GM19372 (cell line): ENCODE results near the gene CSNK1G1.
"Not testable (repeated sequence)": the region's sequence is repeated elsewhere in the genome, so short reads cannot be mapped to it uniquely, and the experiment has no call there.

Experiments
- ATAC-seq: cut with Tn5 transposase; IDR thresholded peaks from one replicate; pipeline ENCODE4 v1.9.1; 2021; ENCODE audit warnings: mild to moderate bottlenecking, low read depth, moderate library complexity; ENCODE audit not compliant: unreplicated experiment

Gene CSNK1G1

DNA sequence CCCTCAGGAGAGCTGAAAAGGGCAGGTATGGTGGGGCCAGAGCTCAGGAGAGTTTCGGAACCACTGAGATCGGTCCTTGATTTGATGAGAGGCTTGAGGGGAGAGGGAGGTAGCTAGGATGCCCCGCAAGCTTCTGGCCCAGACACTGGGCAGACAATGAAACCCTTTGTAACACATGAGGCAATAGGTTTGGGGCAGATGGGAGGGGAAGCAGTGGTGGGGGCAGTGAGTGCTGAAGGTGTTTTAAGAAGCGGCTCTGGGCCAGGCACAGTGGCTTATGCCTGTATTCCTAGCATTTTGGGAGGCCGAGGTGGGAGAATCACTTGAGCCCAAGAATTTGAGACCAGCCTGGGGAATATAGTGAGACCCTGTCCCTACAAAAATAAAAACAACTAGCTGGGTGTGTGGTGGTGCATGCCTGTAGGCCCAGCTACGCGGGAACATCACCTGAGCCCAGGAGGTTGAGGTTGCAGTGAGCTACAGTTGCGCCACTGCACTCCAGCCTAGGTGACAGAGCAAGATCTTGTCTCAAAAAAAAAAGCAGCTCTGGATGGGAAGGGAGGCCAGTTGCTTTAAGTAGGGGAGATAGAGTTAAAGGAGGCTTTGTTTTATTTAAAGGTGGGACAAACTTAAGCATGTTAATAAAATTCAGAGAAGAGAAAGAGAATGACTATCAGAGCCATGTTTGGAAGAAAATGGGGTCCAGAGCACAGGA, 214.0 kb downstream of the CSNK1G1 start:
- no peak for ATAC-seq

DNA sequence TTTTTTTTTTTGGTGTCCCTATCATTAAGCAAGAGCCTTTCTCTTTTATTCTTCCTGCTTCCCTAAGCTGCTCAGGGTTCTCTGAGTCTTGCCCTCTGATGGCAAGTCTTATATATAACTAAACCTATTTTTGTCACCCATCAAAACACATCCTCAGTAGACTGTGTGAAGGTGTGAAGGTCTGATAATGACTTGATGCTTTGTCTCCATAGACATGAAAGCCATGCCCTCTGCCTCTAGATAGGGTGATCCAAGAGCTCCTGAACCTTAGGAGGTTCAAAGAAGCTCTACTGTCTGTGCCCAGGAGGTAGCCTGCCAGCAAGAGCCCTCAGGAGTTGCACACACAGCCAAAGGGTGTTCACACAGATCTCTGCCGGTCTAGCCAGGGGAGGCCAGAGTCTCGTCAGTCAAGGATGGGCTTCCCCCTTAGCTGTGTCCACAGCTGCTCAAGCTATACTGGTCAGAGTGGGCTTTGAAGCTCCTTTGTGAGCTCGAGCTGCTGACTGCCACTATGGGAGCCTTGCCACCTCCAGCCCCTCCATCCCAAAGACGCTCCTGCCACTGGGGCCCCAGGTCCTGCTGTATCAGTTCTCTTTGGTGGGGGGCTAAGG, 217.5 kb downstream of the CSNK1G1 start:
- ATAC-seq, result no peak

DNA sequence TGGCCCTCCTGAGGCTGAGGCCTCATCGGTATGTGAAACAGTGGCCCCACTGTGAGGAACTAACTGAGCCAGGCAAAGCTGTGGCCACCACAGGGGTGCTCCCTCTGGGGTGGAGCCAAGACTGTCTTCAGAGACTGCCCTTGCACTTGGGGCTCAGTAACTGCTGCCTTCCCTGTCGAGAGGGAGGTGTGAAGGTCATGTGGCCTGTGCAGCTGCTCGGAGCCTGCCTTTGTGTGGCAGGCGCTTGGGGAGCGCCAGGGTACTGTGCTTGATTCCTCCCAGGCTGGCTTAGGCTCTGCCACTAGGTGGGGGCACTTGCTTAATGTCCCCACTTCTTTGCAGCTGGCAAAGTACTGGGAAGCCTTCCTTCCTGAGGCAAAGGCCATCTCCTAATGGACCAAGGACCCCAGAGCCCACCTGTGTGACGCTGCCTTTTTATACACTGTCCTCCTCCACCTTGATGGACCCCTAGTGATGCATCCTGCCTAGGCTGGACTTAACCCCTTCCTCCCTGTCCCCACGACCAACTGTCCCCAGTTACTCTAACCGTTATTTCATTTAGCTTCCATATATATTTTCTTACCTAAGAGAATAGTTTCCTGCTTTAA, 218.6 kb downstream of the CSNK1G1 start:
- ATAC-seq, result no peak

DNA sequence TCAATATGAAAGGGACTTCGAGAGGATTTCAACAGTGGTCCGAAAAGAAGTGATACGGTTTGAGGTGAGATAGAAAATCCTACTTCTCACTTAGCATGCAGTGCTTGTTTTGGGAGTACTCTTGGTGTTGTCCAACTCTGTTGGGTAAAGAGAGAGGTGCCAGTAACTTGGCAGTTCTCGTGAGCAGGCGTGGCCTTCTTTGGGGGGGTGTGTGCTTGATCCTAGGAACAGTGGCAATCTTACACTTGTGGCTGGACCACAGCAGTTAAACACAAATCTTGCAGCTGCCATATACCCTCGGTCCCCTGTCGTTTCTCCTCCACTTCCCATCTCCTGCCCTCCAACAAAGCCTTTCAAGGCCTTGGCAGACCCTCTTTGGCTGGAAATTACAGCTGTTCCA, 219.6 kb downstream of the CSNK1G1 start:
- no peak for ATAC-seq

DNA sequence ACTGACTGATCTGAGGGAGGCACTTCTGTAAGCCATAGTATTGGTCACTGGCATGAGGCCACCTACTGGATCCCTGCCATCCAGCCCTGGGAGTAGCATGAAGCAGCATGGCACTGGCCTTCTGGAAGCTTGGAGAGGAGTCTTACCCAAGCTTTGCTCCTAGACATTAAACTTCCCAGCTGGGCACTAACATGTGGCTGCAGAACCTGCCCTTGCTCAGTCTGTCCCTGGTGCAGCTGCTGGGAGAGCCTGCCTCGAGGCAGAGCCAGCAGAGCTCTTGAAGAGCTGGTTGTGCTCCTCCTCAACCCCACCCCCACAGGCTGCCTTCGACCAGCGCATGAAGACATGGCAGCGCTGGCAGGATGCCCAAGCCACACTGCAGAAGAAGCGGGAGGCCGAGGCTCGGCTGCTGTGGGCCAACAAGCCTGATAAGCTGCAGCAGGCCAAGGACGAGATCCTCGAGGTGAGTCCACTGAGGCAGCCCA, 221.6 kb downstream of the CSNK1G1 start:
- no peak for ATAC-seq

DNA sequence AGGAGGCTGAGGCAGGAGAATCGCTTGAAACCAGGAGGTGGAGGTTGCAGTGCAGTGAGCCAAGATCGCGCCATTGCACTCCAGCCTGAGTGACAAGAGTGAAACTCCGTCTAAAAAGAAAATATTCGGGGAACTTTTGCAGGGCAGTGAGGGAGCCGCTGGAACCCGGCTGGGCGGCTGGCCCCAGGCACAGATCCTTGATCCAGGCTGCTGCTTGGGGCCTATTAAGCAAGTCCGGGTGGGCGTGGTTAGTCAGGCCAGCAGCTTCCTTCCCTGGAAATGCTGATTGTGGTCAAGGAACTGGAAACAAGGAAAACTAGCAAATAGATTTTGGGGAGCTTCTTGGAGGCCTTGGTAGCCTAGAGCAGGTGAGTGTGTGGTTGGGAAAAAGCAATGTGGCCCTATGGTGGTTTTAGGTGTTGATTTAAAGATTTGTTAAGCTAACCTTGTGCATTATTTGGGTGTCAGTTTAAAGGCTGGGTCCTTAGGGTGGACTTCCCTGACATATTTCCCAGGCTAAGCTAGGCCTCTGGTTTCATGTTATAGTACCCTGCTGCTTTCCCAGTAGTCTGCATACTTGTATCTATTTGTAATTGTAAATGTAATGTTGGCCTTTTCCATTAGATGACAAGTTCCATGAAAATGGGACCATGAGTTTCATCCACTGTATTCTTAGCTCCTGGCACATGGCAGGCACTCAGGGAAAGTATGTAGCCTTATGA, 222.2 kb downstream of the CSNK1G1 start:
- no peak for ATAC-seq

DNA sequence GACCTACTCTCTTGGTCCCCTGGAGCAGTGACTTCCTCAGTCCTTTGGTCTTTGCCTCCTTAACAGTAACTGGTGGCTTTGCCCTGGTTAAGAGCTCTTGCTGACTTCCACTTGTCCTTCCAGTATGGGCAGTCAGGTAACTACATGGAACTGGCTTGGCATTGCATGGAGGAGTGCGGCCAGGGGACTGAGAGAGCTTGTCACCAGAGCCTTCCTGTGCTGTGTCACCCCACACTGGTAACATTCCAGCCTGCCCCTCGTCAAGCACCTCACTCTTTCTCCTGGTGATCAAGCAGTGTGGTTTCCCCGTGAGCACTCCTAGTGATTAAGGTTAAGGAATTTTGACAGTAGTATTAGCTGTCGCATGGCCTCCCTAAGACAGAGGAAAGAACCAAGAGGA, 223.8 kb downstream of the CSNK1G1 start:
- no peak for ATAC-seq

DNA sequence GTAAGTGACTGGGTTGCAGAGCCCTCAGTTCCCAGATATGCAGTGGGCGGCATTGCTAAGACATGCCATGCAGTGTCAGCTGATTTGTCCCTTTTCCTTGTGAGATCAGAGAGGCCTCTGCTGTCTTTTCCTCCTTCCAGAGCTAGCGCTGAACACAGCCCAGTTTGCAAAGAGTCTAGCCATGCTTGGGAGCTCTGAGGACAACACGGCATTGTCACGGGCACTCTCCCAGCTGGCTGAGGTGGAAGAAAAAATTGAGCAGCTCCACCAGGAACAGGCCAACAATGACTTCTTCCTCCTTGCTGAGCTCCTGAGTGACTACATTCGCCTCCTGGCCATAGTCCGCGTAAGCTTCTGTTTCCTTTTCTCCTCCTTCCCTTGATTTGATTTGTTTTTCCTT, 224.4 kb downstream of the CSNK1G1 start:
- ATAC-seq, result no peak

DNA sequence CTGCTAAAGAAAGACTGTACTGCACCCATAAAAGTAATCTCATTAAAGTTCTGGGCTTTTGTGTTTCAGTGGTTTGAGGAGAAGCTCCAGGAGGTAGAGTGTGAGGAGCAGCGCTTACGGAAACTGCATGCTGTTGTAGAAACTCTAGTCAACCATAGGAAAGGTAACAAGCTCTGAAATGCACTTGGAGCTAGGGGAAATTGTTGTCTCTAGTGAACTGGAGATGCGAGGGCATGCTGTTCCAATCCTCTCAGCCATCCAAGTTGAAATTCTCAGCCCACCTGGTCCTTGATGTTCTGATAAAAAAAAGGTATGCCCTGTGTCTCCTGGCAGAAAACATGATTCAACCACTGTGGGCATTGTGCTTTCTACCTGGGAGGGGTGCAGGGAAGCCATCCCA, 225.8 kb downstream of the CSNK1G1 start:
- ATAC-seq, result no peak

DNA sequence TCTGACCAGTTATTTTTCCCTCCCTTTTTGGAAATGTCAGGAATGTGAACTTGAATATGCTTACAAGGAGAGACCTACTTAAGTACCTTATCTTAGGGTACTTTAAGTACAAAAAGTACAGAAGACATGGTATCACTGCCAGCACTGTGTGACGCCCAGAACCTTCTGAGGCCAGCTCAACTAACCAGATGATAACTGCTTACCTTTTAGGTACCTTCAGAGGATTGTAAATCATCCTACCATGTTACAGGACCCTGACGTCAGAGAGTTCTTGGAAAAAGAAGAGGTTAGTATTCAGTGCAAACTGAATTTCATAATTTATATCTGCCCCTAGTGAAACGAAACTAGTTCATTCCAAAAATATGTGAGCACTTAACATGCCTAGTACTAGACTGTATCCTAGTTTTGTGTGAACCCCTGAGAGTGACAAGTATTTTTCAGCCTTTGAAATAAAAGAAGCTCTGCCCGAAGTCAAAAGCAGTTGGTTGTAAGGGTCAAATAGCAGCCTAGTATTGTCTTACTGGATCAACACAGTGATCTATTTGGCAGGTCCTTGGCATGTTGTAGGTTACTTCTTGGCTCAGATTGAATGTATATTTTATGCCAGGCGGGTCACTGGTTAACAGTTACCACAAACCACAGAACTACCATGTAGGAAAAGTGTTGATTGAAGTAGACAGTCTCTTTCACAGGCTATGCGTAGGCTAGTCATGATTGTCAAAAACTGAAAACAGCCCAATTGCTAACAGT, 228.3 kb downstream of the CSNK1G1 start:
- no peak for ATAC-seq

DNA sequence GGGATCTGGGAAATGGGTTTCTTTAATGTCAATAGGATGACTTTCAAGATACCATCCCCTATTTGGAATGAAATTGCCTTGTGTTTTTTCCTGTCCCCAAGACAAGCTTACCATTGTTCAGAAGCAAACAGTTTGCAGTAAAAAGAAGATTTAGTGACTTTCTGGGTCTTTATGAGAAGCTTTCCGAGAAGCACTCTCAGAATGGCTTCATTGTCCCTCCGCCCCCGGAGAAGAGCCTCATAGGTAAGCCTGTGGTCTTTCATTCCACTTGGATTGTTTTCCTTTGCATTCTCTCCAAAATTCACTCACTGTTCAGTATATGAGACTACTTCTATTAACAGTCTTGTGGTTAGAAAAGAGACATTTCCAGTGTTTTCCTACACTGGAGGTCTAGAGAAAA, 230.0 kb downstream of the CSNK1G1 start:
- ATAC-seq, result no peak

DNA sequence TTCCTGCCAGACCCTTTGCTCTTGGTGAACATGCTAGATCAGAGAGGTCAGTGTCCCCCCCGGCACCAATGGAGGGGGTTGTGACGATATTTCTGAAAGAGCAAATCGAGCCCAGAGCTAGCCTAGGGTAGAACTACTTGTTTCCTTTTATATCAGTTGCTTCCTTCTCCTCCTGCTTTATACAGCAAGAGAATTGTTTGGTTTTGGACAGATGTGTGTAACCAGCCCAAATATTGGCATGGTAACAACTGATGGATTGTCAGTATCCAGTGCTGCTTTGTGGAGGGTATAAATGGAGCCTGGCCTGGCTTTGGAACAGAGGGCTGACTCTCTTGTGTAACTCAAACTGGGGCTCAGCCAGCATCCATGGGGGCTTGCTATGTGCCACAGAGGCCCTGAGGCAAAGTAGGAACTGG, 233.0 kb downstream of the CSNK1G1 start:
- no peak for ATAC-seq

DNA sequence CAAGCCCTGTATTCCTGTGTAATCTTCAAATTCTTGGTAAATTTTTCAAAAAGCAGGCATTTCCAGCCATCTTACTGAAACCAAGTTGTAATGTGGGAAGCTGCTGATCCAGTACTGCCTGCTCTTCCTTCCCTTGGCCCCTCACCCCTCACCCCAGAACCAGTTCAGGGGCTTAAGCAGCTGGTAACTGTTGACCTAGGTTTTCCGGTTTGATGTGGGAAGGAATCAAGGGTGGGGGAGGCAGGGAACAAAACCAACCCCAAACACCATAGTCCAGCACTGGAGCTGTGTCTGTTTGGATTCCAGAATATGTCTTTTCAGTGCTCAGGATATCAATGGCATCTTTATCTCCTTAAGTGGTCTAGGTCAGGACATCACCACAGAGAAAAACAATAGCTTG, 233.5 kb downstream of the CSNK1G1 start:
- ATAC-seq, result no peak

DNA sequence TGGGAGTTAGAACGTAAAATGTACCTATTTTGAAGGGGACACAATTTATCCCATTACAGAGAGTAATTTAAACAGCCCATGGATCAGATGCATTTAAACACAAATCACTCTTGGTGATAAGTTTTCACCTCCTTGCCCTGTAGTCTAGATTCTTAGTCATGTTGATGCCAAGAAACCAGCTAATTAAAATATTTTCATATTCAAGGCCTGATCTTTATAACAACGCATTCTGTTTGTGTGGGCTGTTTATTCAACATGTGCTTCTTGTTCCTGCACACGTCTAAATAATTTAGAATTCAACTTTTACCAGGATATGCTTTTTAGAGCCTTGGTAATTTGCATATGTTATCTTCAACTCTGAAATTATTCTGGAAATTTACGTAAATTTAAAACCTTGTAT, 234.4 kb downstream of the CSNK1G1 start:
- ATAC-seq, result no peak

DNA sequence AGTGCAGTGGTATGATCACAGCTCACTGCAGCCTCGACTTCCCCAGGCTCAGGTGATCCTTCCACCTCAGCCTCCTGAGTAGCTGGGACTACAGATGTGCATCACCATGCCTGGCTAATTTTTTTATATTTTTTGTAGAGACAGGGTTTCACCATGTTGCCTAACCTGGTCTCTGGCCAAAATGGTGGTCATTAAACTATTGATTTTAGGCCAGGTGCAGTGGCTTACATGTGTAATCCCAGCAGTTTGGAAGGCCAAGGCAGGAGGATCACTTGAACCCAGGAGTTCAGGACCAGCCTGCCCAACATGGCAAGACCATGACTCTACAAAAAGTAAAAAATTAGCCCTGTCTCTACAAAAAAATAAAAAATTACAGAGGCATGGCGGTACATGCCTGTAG, 235.7 kb downstream of the CSNK1G1 start:
- ATAC-seq, result not testable (repeated sequence)

DNA sequence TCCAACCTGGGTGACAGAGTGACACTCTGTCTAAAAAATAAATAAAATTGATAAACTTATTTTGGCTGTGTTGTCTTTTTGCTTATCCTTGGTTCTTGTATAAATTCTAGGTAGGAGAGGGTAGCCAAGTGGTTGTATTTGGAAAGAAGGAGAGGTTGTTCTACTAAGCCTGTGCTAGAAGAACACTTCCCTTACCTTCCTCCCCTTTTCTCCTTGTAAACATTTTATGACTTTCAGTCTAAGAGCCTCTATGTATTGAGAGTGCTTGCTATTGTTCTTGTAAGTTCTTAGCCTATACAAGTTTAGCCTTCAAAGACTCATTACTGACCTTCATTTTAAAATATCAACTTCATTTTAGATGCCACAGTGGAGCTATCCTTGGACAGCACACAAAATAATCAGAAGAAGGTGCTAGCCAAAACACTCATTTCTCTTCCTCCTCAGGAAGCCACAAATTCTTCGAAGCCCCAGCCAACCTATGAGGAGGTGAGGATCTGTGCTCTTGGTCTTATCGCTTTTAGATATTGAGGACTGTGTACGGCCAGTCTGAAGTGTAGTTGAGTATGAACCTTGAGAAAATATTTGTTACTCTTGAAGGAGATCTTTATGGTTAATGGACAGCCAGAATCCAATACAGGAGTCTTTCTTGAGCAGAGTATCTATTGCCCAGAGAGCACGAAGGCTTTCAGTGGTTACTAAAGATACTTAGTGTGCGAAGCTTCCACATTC, 238.1 kb downstream of the CSNK1G1 start:
- ATAC-seq, result no peak
